Prostate gland (tissue), 2 donors: Measurements from ENCODE around the gene ANO10.

Source experiments
- CTCF ChIP-seq, 4 experiments: fragments of 200-600 bp in 2 of 4; fragments of 450-650 bp in 2 of 4; sonication (generic) in 2 of 4; IDR thresholded peaks; 1 replicate in 3 of 4; 2 replicates in 1 of 4; pipeline ENCODE4 v1.5.1; 2016 to 2019; ENCODE audit warnings: antibody characterized with exemption in 4 of 4, mild to moderate bottlenecking in 2 of 4, moderate library complexity in 2 of 4
- POLR2A ChIP-seq: fragments of 450-650 bp; IDR thresholded peaks from one replicate; pipeline ENCODE4 v1.6.1; 2016; ENCODE audit warnings: antibody characterized with exemption, mild to moderate bottlenecking
- POLR2AphosphoS5 ChIP-seq: sonication (generic); formaldehyde crosslinking; IDR thresholded peaks from one replicate; pipeline ENCODE4 v1.6.1; 2017; ENCODE audit warnings: antibody characterized with exemption

- TF ChIP-seq CTCF (IDR thresholded peaks at IDR 0.05) (no peak), POLR2A (no peak), POLR2AphosphoS5 (no peak)
Measured at GRCh38 chr3:43582866-43583265, 38.9 kb downstream of the ANO10 start.
